ENCODE measurements around the gene ADARB2.
"Not testable (repeated sequence)": the region's sequence is repeated elsewhere in the genome, so short reads cannot be mapped to it uniquely, and the experiment has no call there.

ADARB2 gene

GRCh38 chr10:1161315-1161673 is 576.0 kb downstream of the ADARB2 start:
- not testable (repeated sequence) for H4K91ac ChIP-seq (ENCODE audit: low read depth, low read length, poor library complexity); H3K18ac ChIP-seq (ENCODE audit: low read length); H3K79me1 ChIP-seq (ENCODE audit: low read depth, low read length); H3K4me2 ChIP-seq (ENCODE audit: insufficient read depth, low read length, poor library complexity, severe bottlenecking); H3K23ac ChIP-seq (ENCODE audit: low read depth, low read length, poor library complexity); DNase-seq (ENCODE audit: low spot score); H2BK120ac ChIP-seq (ENCODE audit: low read depth, low read length); H2BK5ac ChIP-seq (ENCODE audit: low read length); H3K4ac ChIP-seq (ENCODE audit: low read length); H2AFZ ChIP-seq (ENCODE audit: low read length); H3K27me3 ChIP-seq (ENCODE audit: control insufficient read depth in 3 of 3, insufficient read depth in 3 of 3, low read depth in 1 of 3, low read length in 3 of 3); H2BK15ac ChIP-seq (ENCODE audit: low read length); H3K14ac ChIP-seq (ENCODE audit: low read length); H3K36me3 ChIP-seq (replicated peaks in 1 of 2; ENCODE audit: control insufficient read depth in 2 of 2, insufficient read depth in 2 of 2, low read length in 2 of 2); H4K8ac ChIP-seq (ENCODE audit: low read depth, low read length); H3K27ac ChIP-seq (replicated peaks; ENCODE audit: low read length); H3K9ac ChIP-seq (ENCODE audit: low read depth, low read length, poor library complexity); H3K4me1 ChIP-seq (ENCODE audit: control insufficient read depth in 2 of 2, insufficient read depth in 1 of 2, low read depth in 1 of 2, low read length in 2 of 2); H2AK5ac ChIP-seq (ENCODE audit: low read depth, low read length); H3K9me3 ChIP-seq (replicated peaks in 1 of 2; ENCODE audit: control insufficient read depth in 2 of 2, insufficient read depth in 1 of 2, low read depth in 1 of 2, low read length in 2 of 2); H2BK12ac ChIP-seq (ENCODE audit: low read length); H3K4me3 ChIP-seq (ENCODE audit: low read length in 2 of 2)
- no CpG with 5 or more reads among the region's 5 CpGs for WGBS, 2 donors (ENCODE audit: extremely low coverage in 2 of 2, insufficient read length in 2 of 2, insufficient replicate concordance in 1 of 2)

DNA sequence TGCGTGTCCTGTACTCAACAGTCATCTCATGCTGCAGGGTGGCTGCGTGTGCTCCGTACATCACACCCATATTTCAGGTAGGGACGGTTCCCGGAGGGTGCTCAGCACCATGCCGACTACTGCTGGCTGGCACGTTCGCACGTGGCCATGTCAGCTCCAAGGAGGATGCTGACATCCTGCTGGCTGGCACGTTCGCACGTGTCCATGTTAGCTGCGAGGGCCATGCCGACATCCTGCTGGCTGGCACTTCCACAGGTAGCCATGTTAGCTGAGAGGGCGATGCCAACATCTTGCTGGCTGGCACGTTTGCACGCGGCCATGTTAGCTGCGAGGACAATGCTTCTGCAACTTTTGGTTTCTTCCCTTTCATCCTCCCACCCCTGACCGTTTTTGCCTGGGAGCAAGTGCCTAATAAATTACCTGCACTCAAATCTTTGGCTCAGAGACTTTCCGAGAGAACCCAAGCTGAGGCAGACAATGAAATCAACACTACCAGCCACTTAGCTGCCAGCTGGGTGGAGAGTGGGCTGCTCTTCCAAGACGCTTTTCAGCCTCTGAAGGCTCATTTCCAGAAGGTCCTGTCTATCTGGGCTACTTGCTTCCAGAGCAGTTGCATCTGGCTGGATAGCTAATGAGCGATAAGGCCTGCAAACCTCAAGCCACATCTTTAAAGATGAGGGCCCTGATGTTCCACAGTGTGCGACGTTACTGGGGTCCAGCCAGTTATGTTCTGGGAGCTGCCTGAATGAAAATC is 576.6 kb downstream of the ADARB2 start:
- no peak overlapping the region for H4K8ac ChIP-seq (ENCODE audit: low read depth, low read length)
- peak overlapping the region; percentile 56 for H3K23ac ChIP-seq (ENCODE audit: low read depth, low read length, poor library complexity)
- WGBS, 2 donors (ENCODE audit: extremely low coverage in 2 of 2, insufficient read length in 2 of 2, insufficient replicate concordance in 1 of 2): no CpG with 5 or more reads among the region's 25 CpGs
- H3K4me1 ChIP-seq (ENCODE audit: control insufficient read depth in 2 of 2, insufficient read depth in 1 of 2, low read depth in 1 of 2, low read length in 2 of 2): peaks cover 0 to 2% of the 10 kb centered on the region in 2 donors
- H3K27me3 ChIP-seq (ENCODE audit: control insufficient read depth in 3 of 3, insufficient read depth in 3 of 3, low read depth in 1 of 3, low read length in 3 of 3): peaks cover 0 to 2% (median 0%) of the 10 kb centered on the region in 3 experiments
- no peak overlapping the region for H2BK5ac ChIP-seq (ENCODE audit: low read length)
- no peak overlapping the region for H3K14ac ChIP-seq (ENCODE audit: low read length)
- no peak overlapping the region for H2BK15ac ChIP-seq (ENCODE audit: low read length)
- no peak overlapping the region for H2BK120ac ChIP-seq (ENCODE audit: low read depth, low read length)
- no peaks in the 10 kb centered on the region for H3K79me1 ChIP-seq (ENCODE audit: low read depth, low read length)
- H3K4ac ChIP-seq (ENCODE audit: low read length): no peak overlapping the region
- H2AK5ac ChIP-seq (ENCODE audit: low read depth, low read length): no peak overlapping the region
- H3K18ac ChIP-seq (ENCODE audit: low read length): peak overlapping the region; percentile 69
- peak overlapping the region; percentile 73 for H4K91ac ChIP-seq (ENCODE audit: low read depth, low read length, poor library complexity)
- no peak overlapping the region for H3K4me2 ChIP-seq (ENCODE audit: insufficient read depth, low read length, poor library complexity, severe bottlenecking)
- no peak overlapping the region for H2AFZ ChIP-seq (ENCODE audit: low read length)
- no peaks in the 10 kb centered on the region for H3K9me3 ChIP-seq (replicated peaks in 1 of 2; ENCODE audit: control insufficient read depth in 2 of 2, insufficient read depth in 1 of 2, low read depth in 1 of 2, low read length in 2 of 2)
- H3K36me3 ChIP-seq (replicated peaks in 1 of 2; ENCODE audit: control insufficient read depth in 2 of 2, insufficient read depth in 2 of 2, low read length in 2 of 2): no peaks in the 10 kb centered on the region
- no peak for DNase-seq (ENCODE audit: low spot score)
- H3K9ac ChIP-seq (ENCODE audit: low read depth, low read length, poor library complexity): peak overlapping the region; percentile 73
- H2BK12ac ChIP-seq (ENCODE audit: low read length): no peak overlapping the region
- no peak overlapping the region for H3K27ac ChIP-seq (replicated peaks; ENCODE audit: low read length)
- no peak overlapping the region for H3K4me3 ChIP-seq (ENCODE audit: low read length in 2 of 2)

- H3K27me3 ChIP-seq (ENCODE audit: control insufficient read depth in 3 of 3, insufficient read depth in 3 of 3, low read depth in 1 of 3, low read length in 3 of 3): peaks cover 0 to 12% (median 0%) of the 10 kb centered on the region in 3 experiments
- H3K4me1 ChIP-seq (ENCODE audit: control insufficient read depth in 2 of 2, insufficient read depth in 1 of 2, low read depth in 1 of 2, low read length in 2 of 2): peaks cover 0 to 3% of the 10 kb centered on the region in 2 donors
- no peak overlapping the region for H2AFZ ChIP-seq (ENCODE audit: low read length)
- no peak overlapping the region for H3K27ac ChIP-seq (replicated peaks; ENCODE audit: low read length)
- H3K18ac ChIP-seq (ENCODE audit: low read length): peak overlapping the region; percentile 85
- H2BK12ac ChIP-seq (ENCODE audit: low read length): peak overlapping the region; percentile 30
- no CpG with 5 or more reads among the region's 59 CpGs for WGBS, 2 donors (ENCODE audit: extremely low coverage in 2 of 2, insufficient read length in 2 of 2, insufficient replicate concordance in 1 of 2)
- peak overlapping the region; percentile 87 for H3K23ac ChIP-seq (ENCODE audit: low read depth, low read length, poor library complexity)
- H3K9me3 ChIP-seq (replicated peaks in 1 of 2; ENCODE audit: control insufficient read depth in 2 of 2, insufficient read depth in 1 of 2, low read depth in 1 of 2, low read length in 2 of 2): no peaks in the 10 kb centered on the region
- no peak overlapping the region for H4K91ac ChIP-seq (ENCODE audit: low read depth, low read length, poor library complexity)
- no peak overlapping the region for H2BK120ac ChIP-seq (ENCODE audit: low read depth, low read length)
- peak overlapping the region; percentile 85 for H3K9ac ChIP-seq (ENCODE audit: low read depth, low read length, poor library complexity)
- H2BK15ac ChIP-seq (ENCODE audit: low read length): no peak overlapping the region
- H3K4me2 ChIP-seq (ENCODE audit: insufficient read depth, low read length, poor library complexity, severe bottlenecking): no peak overlapping the region
- no peak overlapping the region for H3K4ac ChIP-seq (ENCODE audit: low read length)
- H3K36me3 ChIP-seq (replicated peaks in 1 of 2; ENCODE audit: control insufficient read depth in 2 of 2, insufficient read depth in 2 of 2, low read length in 2 of 2): no peaks in the 10 kb centered on the region
- peak overlapping the region in 1 of 2 donors; percentile 36 for H3K4me3 ChIP-seq (ENCODE audit: low read length in 2 of 2)
- no peak overlapping the region for H4K8ac ChIP-seq (ENCODE audit: low read depth, low read length)
- DNase-seq (ENCODE audit: low spot score): no peak
- H2BK5ac ChIP-seq (ENCODE audit: low read length): no peak overlapping the region
- H3K14ac ChIP-seq (ENCODE audit: low read length): peak overlapping the region; percentile 90
- H3K79me1 ChIP-seq (ENCODE audit: low read depth, low read length): no peaks in the 10 kb centered on the region
- H2AK5ac ChIP-seq (ENCODE audit: low read depth, low read length): peak overlapping the region; percentile 30
These were observed 577.9 kb downstream of the ADARB2 start for GRCh38 chr10:1159131-1160061.

- not testable (repeated sequence) for H2BK120ac ChIP-seq (ENCODE audit: low read depth, low read length); H3K36me3 ChIP-seq (replicated peaks in 1 of 2; ENCODE audit: control insufficient read depth in 2 of 2, insufficient read depth in 2 of 2, low read length in 2 of 2); H4K8ac ChIP-seq (ENCODE audit: low read depth, low read length); H3K18ac ChIP-seq (ENCODE audit: low read length); H2BK5ac ChIP-seq (ENCODE audit: low read length); H3K9ac ChIP-seq (ENCODE audit: low read depth, low read length, poor library complexity); H3K9me3 ChIP-seq (replicated peaks in 1 of 2; ENCODE audit: control insufficient read depth in 2 of 2, insufficient read depth in 1 of 2, low read depth in 1 of 2, low read length in 2 of 2); H3K4ac ChIP-seq (ENCODE audit: low read length); H3K4me2 ChIP-seq (ENCODE audit: insufficient read depth, low read length, poor library complexity, severe bottlenecking); H3K23ac ChIP-seq (ENCODE audit: low read depth, low read length, poor library complexity); DNase-seq (ENCODE audit: low spot score); H3K79me1 ChIP-seq (ENCODE audit: low read depth, low read length); H2AK5ac ChIP-seq (ENCODE audit: low read depth, low read length); H3K27ac ChIP-seq (replicated peaks; ENCODE audit: low read length); H4K91ac ChIP-seq (ENCODE audit: low read depth, low read length, poor library complexity); H3K14ac ChIP-seq (ENCODE audit: low read length); H2BK12ac ChIP-seq (ENCODE audit: low read length); H3K4me3 ChIP-seq (ENCODE audit: low read length in 2 of 2); H2BK15ac ChIP-seq (ENCODE audit: low read length); H3K4me1 ChIP-seq (ENCODE audit: control insufficient read depth in 2 of 2, insufficient read depth in 1 of 2, low read depth in 1 of 2, low read length in 2 of 2); H2AFZ ChIP-seq (ENCODE audit: low read length)
- H3K27me3 ChIP-seq (ENCODE audit: control insufficient read depth in 3 of 3, insufficient read depth in 3 of 3, low read depth in 1 of 3, low read length in 3 of 3): peaks cover 0 to 17% (median 0%) of the 10 kb centered on the region in 3 experiments
- whole genome bisulfite sequencing, 2 donors (ENCODE audit: extremely low coverage in 2 of 2, insufficient read length in 2 of 2, insufficient replicate concordance in 1 of 2): no CpG with 5 or more reads among the region's 10 CpGs
These were observed 578.8 kb downstream of the ADARB2 start for GRCh38 chr10:1158536-1158935.
